ENCODE measurements around the gene SP8. TPM values are rescaled to one million over a fixed set of nuclear protein-coding genes. Genes with fewer than 3 reads are reported as not detected.

SP8 gene
- polyA plus RNA-seq, 1 of the 3 experiments (the other 2 are of a cell fraction): not detected

DNA sequence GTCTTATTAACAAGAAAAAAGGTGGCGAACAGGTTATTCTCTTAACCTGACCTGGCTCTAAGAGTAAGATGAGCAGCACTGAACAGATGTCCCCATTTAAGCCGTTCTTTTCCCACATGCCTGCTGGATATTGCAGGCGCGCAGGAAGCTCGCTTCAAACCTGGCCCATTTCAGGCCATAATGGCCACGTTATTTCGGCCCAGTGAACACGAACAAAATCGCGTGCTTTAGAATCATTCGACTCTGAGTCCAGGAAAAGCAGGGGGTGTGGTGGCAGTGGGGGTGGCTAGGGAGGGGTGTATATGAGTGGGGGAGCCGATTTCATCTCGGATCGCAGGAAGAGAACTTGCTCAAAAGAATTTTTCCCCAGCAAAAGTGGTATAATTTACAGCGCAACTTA, 6.6 kb upstream of the SP8 start (continued):
- TF ChIP-seq, protein P1, sequence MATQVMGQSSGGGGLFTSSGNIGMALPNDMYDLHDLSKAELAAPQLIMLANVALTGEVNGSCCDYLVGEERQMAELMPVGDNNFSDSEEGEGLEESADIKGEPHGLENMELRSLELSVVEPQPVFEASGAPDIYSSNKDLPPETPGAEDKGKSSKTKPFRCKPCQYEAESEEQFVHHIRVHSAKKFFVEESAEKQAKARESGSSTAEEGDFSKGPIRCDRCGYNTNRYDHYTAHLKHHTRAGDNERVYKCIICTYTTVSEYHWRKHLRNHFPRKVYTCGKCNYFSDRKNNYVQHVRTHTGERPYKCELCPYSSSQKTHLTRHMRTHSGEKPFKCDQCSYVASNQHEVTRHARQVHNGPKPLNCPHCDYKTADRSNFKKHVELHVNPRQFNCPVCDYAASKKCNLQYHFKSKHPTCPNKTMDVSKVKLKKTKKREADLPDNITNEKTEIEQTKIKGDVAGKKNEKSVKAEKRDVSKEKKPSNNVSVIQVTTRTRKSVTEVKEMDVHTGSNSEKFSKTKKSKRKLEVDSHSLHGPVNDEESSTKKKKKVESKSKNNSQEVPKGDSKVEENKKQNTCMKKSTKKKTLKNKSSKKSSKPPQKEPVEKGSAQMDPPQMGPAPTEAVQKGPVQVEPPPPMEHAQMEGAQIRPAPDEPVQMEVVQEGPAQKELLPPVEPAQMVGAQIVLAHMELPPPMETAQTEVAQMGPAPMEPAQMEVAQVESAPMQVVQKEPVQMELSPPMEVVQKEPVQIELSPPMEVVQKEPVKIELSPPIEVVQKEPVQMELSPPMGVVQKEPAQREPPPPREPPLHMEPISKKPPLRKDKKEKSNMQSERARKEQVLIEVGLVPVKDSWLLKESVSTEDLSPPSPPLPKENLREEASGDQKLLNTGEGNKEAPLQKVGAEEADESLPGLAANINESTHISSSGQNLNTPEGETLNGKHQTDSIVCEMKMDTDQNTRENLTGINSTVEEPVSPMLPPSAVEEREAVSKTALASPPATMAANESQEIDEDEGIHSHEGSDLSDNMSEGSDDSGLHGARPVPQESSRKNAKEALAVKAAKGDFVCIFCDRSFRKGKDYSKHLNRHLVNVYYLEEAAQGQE (IDR thresholded peaks at IDR 0.05; ENCODE audit: low read depth, low read length): no peak
- TF ChIP-seq TEAD4 (IDR thresholded peaks at IDR 0.05; ENCODE audit: borderline replicate concordance, insufficient read depth) (no peak), EP300 (IDR thresholded peaks at IDR 0.05; ENCODE audit: borderline replicate concordance in 1 of 2, low read depth in 1 of 2, low read length in 1 of 2) (no peak), EZH2phosphoT487 (IDR thresholded peaks at IDR 0.05; ENCODE audit: borderline replicate concordance, low read depth) (no peak), POLR2AphosphoS5 (IDR thresholded peaks at IDR 0.05; ENCODE audit: low read depth, low read length) (no peak), RCOR1 (IDR thresholded peaks at IDR 0.05; ENCODE audit: low read length) (no peak)
- TF ChIP-seq, protein P2, sequence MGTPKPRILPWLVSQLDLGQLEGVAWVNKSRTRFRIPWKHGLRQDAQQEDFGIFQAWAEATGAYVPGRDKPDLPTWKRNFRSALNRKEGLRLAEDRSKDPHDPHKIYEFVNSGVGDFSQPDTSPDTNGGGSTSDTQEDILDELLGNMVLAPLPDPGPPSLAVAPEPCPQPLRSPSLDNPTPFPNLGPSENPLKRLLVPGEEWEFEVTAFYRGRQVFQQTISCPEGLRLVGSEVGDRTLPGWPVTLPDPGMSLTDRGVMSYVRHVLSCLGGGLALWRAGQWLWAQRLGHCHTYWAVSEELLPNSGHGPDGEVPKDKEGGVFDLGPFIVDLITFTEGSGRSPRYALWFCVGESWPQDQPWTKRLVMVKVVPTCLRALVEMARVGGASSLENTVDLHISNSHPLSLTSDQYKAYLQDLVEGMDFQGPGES (IDR thresholded peaks at IDR 0.05; ENCODE audit: low read depth, low read length): no peak
- TF ChIP-seq, protein P3, sequence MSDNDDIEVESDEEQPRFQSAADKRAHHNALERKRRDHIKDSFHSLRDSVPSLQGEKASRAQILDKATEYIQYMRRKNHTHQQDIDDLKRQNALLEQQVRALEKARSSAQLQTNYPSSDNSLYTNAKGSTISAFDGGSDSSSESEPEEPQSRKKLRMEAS (IDR thresholded peaks at IDR 0.05; ENCODE audit: low read depth): no peak

DNA sequence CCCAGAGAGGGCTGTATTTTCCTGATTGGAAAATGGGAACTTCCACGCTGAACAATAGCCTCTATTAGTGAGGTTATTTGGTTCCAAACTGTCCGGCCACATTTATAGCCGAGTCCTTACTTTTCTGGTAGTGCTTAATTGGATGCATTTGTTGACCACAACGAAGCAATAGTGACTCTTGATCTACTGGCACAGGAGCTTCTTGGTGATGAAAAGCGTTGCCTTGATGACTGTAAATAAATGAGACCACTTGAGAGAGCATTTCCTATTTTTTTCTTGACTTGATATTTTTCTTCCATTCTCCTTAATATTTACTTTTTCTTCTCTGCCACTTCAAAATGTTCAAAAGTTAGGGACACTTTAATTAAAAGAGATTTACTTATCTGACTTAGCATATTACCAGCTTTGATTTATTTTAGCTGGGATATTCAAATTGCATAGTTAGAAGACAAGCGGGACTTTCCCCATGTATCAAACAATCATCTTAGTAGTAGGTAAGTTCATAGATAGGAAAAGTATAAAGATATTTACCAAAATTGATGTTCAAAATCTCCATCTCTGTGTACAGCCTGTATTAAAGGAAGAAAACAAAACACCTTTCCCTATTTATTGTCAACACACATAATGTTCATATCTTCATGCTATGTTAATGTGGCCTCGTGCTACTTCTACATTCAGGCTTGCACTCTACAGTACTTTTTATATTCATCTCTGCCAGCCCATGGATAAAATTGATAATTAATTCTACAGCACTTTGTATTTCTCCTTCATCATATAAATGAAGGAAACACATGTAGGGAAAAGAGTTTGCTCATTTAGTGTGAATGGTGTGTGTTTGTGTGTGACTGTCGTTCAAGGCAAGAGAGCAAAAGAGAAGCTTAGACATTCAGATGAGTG, 5.1 kb upstream of the SP8 start:
- Histone ChIP-seq H3K4me3 (ENCODE audit: low read depth in 2 of 2, low read length in 1 of 2) (no peak overlapping the region), H3K4me1 (ENCODE audit: control insufficient read depth in 1 of 2, insufficient read depth in 2 of 2, low read depth in 1 of 2, low read length in 1 of 2) (peaks cover 0 to 4% of the 10 kb centered on the region in 2 experiments; a peak in 1 of 4 replicates), H3K9me2 (no peaks in the 10 kb centered on the region), H3K9ac (no peak overlapping the region), H3K4me2 (no peak overlapping the region), H2AFZ (ENCODE audit: low read depth) (no peak overlapping the region), H4K20me1 (ENCODE audit: insufficient read depth) (no peaks in the 10 kb centered on the region), H3K79me2 (ENCODE audit: insufficient read depth) (no peaks in the 10 kb centered on the region), H3F3A (replicated peaks; ENCODE audit: insufficient read depth) (no peaks in the 10 kb centered on the region), H3K27me3 (ENCODE audit: insufficient read depth) (peaks cover 96% of the 10 kb centered on the region), H3K9me3 (no peaks in the 10 kb centered on the region), H3K36me3 (replicated peaks in 1 of 2; ENCODE audit: control insufficient read depth in 1 of 2, insufficient read depth in 2 of 2, low read length in 1 of 2) (no peaks in the 10 kb centered on the region), H3K27ac (ENCODE audit: low read depth in 2 of 2, low read length in 1 of 2) (no peak overlapping the region)
- DNase-seq: no peak
- WGBS (ENCODE audit: low lambda C conversion rate): 2% methylated on average over 8 of the region's 8 CpGs
- ChIA-PET POLR2A (no interaction called here), CTCF (interaction anchor here (1.2 to 2.3 kb wide), 3 partner anchors 11 to 14 kb away, joined by 3 to 9 read pairs (median 6); no protein-coding TSS in a partner anchor)
- TF ChIP-seq SIN3A (IDR thresholded peaks at IDR 0.05; ENCODE audit: borderline replicate concordance, low read depth, low read length) (no peak), MXI1 (IDR thresholded peaks at IDR 0.05; ENCODE audit: low read depth, low read length) (no peak), RXRA (IDR thresholded peaks at IDR 0.05; ENCODE audit: borderline replicate concordance, low read depth) (no peak), NFIC (IDR thresholded peaks at IDR 0.05; ENCODE audit: borderline replicate concordance) (no peak), CHD2 (IDR thresholded peaks at IDR 0.05; ENCODE audit: low read length, partially characterized antibody) (no peak), GABPA (IDR thresholded peaks at IDR 0.05; ENCODE audit: low read depth) (no peak), TCF12 (IDR thresholded peaks at IDR 0.05) (no peak), RAD21 (IDR thresholded peaks at IDR 0.05; ENCODE audit: low read length) (no peak)
- TF ChIP-seq, protein P4, sequence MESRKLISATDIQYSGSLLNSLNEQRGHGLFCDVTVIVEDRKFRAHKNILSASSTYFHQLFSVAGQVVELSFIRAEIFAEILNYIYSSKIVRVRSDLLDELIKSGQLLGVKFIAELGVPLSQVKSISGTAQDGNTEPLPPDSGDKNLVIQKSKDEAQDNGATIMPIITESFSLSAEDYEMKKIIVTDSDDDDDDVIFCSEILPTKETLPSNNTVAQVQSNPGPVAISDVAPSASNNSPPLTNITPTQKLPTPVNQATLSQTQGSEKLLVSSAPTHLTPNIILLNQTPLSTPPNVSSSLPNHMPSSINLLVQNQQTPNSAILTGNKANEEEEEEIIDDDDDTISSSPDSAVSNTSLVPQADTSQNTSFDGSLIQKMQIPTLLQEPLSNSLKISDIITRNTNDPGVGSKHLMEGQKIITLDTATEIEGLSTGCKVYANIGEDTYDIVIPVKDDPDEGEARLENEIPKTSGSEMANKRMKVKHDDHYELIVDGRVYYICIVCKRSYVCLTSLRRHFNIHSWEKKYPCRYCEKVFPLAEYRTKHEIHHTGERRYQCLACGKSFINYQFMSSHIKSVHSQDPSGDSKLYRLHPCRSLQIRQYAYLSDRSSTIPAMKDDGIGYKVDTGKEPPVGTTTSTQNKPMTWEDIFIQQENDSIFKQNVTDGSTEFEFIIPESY (IDR thresholded peaks at IDR 0.05; ENCODE audit: borderline replicate concordance, low read depth): no peak
- TF ChIP-seq, protein P5, sequence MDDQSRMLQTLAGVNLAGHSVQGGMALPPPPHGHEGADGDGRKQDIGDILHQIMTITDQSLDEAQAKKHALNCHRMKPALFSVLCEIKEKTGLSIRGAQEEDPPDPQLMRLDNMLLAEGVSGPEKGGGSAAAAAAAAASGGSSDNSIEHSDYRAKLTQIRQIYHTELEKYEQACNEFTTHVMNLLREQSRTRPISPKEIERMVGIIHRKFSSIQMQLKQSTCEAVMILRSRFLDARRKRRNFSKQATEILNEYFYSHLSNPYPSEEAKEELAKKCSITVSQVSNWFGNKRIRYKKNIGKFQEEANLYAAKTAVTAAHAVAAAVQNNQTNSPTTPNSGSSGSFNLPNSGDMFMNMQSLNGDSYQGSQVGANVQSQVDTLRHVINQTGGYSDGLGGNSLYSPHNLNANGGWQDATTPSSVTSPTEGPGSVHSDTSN (IDR thresholded peaks at IDR 0.05): no peak
- TF ChIP-seq, protein P6, sequence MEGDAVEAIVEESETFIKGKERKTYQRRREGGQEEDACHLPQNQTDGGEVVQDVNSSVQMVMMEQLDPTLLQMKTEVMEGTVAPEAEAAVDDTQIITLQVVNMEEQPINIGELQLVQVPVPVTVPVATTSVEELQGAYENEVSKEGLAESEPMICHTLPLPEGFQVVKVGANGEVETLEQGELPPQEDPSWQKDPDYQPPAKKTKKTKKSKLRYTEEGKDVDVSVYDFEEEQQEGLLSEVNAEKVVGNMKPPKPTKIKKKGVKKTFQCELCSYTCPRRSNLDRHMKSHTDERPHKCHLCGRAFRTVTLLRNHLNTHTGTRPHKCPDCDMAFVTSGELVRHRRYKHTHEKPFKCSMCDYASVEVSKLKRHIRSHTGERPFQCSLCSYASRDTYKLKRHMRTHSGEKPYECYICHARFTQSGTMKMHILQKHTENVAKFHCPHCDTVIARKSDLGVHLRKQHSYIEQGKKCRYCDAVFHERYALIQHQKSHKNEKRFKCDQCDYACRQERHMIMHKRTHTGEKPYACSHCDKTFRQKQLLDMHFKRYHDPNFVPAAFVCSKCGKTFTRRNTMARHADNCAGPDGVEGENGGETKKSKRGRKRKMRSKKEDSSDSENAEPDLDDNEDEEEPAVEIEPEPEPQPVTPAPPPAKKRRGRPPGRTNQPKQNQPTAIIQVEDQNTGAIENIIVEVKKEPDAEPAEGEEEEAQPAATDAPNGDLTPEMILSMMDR (IDR thresholded peaks at IDR 0.05): no peak
